ENCODE results near the gene FAM184B.

FAM184B gene

GRCh38 chr4:17797808-17798207 lies 16.4 kb upstream of the FAM184B start:
- no peak for DNase-seq (ENCODE audit: extremely low read depth, low read depth)
- H3K4me3 ChIP-seq (replicated peaks; ENCODE audit: low read depth, low read length), result no peak overlapping the region
- TF ChIP-seq, protein P1, sequence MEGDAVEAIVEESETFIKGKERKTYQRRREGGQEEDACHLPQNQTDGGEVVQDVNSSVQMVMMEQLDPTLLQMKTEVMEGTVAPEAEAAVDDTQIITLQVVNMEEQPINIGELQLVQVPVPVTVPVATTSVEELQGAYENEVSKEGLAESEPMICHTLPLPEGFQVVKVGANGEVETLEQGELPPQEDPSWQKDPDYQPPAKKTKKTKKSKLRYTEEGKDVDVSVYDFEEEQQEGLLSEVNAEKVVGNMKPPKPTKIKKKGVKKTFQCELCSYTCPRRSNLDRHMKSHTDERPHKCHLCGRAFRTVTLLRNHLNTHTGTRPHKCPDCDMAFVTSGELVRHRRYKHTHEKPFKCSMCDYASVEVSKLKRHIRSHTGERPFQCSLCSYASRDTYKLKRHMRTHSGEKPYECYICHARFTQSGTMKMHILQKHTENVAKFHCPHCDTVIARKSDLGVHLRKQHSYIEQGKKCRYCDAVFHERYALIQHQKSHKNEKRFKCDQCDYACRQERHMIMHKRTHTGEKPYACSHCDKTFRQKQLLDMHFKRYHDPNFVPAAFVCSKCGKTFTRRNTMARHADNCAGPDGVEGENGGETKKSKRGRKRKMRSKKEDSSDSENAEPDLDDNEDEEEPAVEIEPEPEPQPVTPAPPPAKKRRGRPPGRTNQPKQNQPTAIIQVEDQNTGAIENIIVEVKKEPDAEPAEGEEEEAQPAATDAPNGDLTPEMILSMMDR (IDR thresholded peaks at IDR 0.05; ENCODE audit: low read depth, low read length, missing control alignments), result no peak

- TF ChIP-seq, protein P1 (IDR thresholded peaks at IDR 0.05; ENCODE audit: low read depth, low read length, missing control alignments), result no peak
- DNase-seq (ENCODE audit: extremely low read depth, low read depth), result no peak
- H3K4me3 ChIP-seq (replicated peaks; ENCODE audit: low read depth, low read length), result no peak overlapping the region
These were observed 13.3 kb upstream of the FAM184B start for GRCh38 chr4:17794730-17795129.

DNA sequence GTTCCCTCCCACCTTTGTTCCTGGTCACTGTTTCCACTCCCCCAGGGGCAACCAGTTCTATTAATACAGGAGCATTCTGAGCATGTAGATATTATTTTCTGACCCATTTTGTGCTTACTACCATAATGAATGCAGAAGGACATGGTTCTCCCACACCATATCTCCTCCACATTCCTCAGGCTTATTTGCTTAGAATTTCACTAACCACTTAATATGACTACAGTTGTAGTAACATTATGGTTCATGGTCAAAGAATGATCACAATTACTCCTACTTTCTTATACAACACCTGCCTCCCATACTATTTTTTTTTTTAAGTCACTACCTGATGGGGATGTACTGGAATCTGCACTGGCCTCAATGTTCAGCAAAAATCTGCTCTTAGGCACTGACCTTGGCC lies 7.5 kb upstream of the FAM184B start:
- no peak for DNase-seq (ENCODE audit: extremely low read depth, low read depth)
- TF ChIP-seq, protein P1 (IDR thresholded peaks at IDR 0.05; ENCODE audit: low read depth, low read length, missing control alignments), result no peak

DNA sequence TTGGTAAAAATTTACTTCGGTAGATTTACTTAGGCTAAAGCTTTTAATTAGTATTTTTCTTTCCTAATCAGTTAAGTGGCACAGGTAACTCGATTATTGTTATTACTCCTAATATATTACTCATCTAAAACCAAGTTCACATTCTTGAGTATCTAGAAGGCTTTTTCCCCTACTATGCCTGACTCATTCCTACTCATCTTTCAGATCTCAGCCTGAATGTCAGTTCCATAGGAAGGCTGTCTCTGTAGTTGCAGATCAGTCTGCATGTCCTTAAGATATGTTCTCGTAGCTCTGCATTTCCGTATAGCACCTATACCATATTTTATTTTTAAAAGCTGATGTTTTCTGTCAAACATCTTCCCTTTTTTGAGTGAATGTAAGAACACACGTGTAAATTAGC lies 5.9 kb upstream of the FAM184B start:
- no peak overlapping the region for H3K4me3 ChIP-seq (replicated peaks; ENCODE audit: low read depth, low read length)
- no peak for DNase-seq (ENCODE audit: extremely low read depth, low read depth)
- TF ChIP-seq, protein P1 (IDR thresholded peaks at IDR 0.05; ENCODE audit: low read depth, low read length, missing control alignments), result no peak

More for the DNA sequence above, 7.5 kb upstream of the FAM184B start:
- no peak overlapping the region for H3K4me3 ChIP-seq (replicated peaks; ENCODE audit: low read depth, low read length)

GRCh38 chr4:17786567-17786966 lies 5.1 kb upstream of the FAM184B start:
- no peak overlapping the region for H3K4me3 ChIP-seq (replicated peaks; ENCODE audit: low read depth, low read length)
- no peak for DNase-seq (ENCODE audit: extremely low read depth, low read depth)
- TF ChIP-seq, protein P1 (IDR thresholded peaks at IDR 0.05; ENCODE audit: low read depth, low read length, missing control alignments), result no peak

DNA sequence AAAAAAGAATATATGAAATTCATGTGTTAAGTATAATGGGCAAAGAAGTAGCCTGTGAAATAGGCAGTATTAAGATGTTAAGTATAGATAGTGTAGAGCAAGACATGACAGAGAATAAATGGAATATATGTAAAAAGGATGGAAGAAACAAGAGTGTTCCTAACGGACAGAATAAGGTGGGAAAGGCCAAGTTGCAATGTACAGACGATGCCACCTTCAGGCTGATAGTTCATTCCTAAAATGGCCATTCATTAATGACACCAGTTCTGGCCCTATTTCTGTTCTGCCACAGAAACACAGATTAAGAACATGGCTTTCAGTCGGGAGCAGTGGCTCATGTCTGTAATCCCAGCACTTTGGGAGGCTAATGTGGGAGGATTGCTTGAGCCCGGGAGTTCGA lies 4.4 kb upstream of the FAM184B start:
- no peak overlapping the region for H3K4me3 ChIP-seq (replicated peaks; ENCODE audit: low read depth, low read length)
- DNase-seq (ENCODE audit: extremely low read depth, low read depth), result no peak
- TF ChIP-seq, protein P1 (IDR thresholded peaks at IDR 0.05; ENCODE audit: low read depth, low read length, missing control alignments), result no peak

Data from HFF-Myc (cell line).